Esophagus mucosa (tissue), 1 donor: Measurements from ENCODE around the gene ARPC1A. TPM values are rescaled to one million over a fixed set of nuclear protein-coding genes. Genes with fewer than 3 reads are reported as not detected.
"Not testable (repeated sequence)": the region's sequence is repeated elsewhere in the genome, so short reads cannot be mapped to it uniquely, and the experiment has no call there.

Source experiments
- ATAC-seq: fragments of 200-7000 bp; cut with Tn5 transposase; one replicate; pipeline ENCODE4 v1.9.1; 2020
- total RNA-seq: library from RNA; stranded (reverse); gene quantifications from one replicate; pipeline ENCODE4 v1.2.4, GENCODE V29; 2023
- donor health status: DM: yes; HTN: yes; CAD: no.

Gene ARPC1A
- total RNA-seq, 1 donor from 2014 or later = 182 TPM

DNA sequence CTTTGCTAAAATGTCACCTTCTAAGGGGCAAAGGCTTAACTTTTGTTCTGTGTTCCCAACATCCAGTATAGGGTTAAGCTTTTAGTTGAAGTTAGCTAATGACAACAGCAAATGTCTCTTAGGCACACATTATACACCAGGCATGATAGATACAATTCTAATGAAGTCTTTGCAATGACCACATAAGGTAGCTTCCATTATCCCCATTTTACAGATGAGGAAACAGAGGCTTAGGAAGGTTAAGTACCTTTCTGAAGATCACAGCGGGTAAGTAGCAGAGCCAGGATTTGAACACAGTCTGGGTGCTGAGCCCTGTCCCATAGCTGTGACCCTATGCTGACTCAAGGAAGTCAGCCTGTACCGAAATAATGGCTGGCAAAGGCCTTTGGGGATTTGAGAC is 84.9 kb downstream of the ARPC1A start:
- ATAC-seq = no peak

DNA sequence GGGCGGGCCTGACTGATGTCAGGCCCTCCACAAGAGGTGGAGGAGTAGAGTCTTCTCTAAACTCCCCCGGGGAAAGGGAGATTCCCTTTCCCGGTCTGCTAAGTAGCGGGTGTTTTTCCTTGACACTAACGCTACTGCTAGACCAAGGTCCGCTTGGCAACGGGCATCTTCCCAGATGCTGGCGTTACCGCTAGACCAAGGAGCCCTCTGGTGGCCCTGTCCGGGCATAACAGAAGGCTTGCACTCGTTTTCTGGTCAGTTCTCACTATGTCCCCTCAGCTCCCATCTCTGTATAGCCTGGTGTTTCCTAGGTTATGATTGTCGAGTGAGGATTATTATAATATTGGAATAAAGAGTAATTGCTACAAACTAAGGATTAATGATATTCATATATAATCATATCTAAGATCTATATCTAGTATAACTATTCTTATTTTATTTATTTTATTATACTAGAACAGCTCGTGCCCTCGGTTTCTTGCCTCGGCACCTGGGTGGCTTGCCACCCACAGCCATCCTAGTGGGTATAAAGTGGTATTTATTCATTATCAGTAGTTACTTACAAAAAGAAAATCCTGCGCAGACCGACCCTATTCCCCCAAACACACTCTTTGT is 89.9 kb downstream of the ARPC1A start:
- ATAC-seq = not testable (repeated sequence)

Other genes with a start within 250 kb of the ARPC1A start
- gene SMURF1, start 181.8 kb upstream of the ARPC1A start, total RNA-seq = 27.4 TPM
- gene KPNA7, start 117.8 kb upstream of the ARPC1A start, total RNA-seq = 0.72 TPM
- gene MYH16, start 53.1 kb upstream of the ARPC1A start, total RNA-seq = not detected
- 53.0 TPM for gene ARPC1B, start 48.8 kb downstream of the ARPC1A start, total RNA-seq
- 94.4 TPM for gene PDAP1, start 82.7 kb downstream of the ARPC1A start, total RNA-seq
- 98.9 TPM for gene BUD31, start 83.1 kb downstream of the ARPC1A start, total RNA-seq
- gene PTCD1, start 112.9 kb downstream of the ARPC1A start, total RNA-seq = 4.0 TPM
- gene CPSF4, start 113.0 kb downstream of the ARPC1A start, total RNA-seq = 23.8 TPM
- 409 TPM for gene ATP5MF, start 140.3 kb downstream of the ARPC1A start, total RNA-seq
- gene ZNF789, start 147.0 kb downstream of the ARPC1A start, total RNA-seq = 4.2 TPM
- gene ZNF394, start 174.4 kb downstream of the ARPC1A start, total RNA-seq = 15.4 TPM
- gene ZKSCAN5, start 178.8 kb downstream of the ARPC1A start, total RNA-seq = 3.3 TPM
- 3.3 TPM for gene FAM200A, start 226.2 kb downstream of the ARPC1A start, total RNA-seq
- gene ZNF655, start 232.7 kb downstream of the ARPC1A start, total RNA-seq = 49.9 TPM